SK-N-MC (cell line): ENCODE data around the gene CDH4.

Source experiments
- EZH2 ChIP-seq: fragments of 200-600 bp; sonication (generic); IDR thresholded peaks from one replicate; pipeline ENCODE4 v1.6.1; 2017; ENCODE audit warnings: antibody characterized with exemption
- POLR2AphosphoS5 ChIP-seq: IDR thresholded peaks from 2 replicates; pipeline ENCODE4 v1.6.1; 2012; ENCODE audit warnings: mild to moderate bottlenecking, low read depth, low read length, borderline replicate concordance

GRCh38 chr20:61254881-61255626 is 3.0 kb downstream of the CDH4 start:
- TF ChIP-seq EZH2: no peak
- no peak for TF ChIP-seq POLR2AphosphoS5
